Activated CD4-positive, alpha-beta T cell treated with anti-CD3 and anti-CD28 coated beads, Interleukin-2, amount 50 U/mL, for 24 hours (primary cell): ENCODE results near the gene MIGA2.
A peak's percentile ranks its signal among the peaks of the same experiment; 100 is the strongest.
"Not testable (repeated sequence)": the region's sequence is repeated elsewhere in the genome, so short reads cannot be mapped to it uniquely, and the experiment has no call there.

Experiments
- DNase-seq, 2 donors: peaks; one replicate each; pipeline ENCODE4 v3.0.0-alpha.2; 2020; ENCODE audit warnings: low read depth in 1 of 2, low spot score in 1 of 2

Gene MIGA2

DNA sequence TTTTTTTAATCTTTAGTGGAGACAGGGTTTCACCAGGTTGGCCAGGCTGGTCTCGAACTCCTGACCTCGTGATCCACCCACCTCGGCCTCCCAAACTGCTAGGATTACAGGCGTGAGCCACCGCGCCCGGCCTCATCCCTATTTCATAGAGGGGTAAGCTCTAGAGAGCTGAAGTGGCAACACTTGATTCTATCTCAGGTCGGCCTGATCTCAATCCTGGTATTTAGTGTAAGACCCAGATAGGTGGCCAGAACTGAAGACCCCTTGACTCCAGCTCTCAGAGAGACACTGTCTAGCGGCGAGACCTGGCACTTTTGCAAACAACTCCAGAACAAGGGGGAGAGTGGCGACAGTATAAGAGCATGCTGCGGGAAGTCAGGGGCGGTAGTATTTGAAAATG is 588 bp upstream of the MIGA2 start:
- DNase-seq = not testable (repeated sequence)

DNA sequence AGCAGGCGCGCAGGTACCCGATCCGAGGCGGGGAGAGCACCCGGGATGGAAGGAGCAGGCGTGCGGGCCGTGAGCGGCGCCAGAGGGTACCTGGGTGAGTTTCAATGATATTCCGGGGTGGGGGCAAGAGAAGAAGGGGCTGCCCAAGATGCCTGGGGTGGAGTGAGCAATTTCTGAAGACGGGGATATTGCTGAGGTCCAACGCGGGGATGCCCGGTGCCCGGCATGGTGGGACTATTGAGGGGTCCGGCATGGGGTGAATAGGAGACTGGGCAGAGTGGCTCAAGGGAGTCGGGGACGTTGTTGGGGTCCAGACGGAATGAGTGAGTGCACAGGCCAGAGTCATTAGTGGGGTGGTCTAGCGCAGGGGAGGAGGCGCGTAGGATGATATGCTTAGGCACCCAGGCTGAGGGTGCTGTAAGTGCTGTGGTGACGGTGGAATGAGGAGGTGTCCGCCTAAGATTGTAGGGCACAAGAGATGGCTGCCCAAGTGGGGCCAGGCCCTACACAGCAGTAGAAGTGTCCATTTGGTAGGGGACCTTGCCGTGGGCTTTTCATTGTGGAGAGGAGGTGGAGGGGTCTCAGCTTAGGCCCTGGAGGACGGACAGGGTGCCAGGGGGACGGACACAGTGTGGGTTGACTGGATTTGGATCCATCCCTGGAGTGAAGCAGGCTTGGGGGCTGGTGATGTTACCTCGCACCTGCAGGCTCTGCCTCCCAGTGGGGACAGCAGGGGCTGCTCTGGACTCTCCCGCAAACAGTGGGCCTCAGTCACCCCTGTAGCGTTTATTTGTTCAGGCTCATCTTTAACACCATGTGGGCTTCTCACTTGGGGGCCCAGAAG is 719 bp downstream of the MIGA2 start:
- DNase-seq = no peak

DNA sequence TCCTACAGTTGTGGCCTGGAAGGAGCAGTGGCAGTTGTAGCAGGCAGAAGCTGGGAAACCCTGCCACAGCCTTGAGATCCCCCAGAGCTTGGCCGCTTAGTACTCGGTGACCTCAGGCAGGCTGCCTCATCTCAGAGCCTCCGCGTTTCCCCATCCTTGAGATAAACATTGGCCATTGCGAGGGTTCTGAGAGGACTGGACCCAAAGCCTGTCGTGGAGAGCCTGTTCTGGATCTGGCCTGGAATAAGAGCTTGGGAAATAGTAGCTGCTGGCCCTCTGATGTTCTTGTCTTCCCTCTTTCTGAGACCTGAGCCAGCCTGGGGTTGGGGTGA is 1.3 kb downstream of the MIGA2 start:
- DNase-seq = no peak

DNA sequence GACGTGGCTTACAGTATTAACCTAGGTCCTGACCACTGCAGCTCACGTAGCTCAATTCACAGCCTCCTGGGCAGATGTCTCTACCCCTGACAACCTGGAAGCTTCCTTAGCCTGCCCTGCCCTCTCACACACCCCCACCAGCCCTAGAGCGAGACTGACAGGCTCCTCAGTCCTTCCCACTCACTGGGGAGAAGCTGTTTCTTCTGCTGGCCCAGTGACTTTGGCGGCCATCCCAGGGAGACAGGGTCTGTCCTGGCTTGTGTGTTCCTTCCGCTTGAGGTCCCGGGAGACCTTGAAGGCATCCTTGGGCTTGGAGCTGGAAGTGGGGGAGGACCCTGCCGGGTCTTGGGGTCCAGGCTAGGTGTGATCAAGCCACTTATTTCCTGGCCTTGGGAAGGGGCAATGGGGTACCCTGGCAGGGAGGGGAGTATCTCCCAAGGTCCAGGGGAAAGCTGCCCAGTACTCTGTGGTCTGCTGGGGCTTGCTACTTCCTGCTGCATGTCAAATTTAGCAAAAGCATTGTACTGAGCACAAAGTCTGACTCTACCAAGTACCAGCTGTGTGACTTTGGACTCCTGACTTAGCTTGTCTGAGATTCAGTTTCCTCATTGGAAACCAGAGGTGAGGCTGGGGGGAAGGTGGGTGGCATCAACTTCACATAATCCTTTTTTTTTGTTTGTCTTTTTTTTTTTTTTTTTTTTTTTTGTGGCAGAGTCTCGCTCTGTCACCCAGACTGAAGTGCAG is 1.9 kb downstream of the MIGA2 start:
- DNase-seq = no peak

DNA sequence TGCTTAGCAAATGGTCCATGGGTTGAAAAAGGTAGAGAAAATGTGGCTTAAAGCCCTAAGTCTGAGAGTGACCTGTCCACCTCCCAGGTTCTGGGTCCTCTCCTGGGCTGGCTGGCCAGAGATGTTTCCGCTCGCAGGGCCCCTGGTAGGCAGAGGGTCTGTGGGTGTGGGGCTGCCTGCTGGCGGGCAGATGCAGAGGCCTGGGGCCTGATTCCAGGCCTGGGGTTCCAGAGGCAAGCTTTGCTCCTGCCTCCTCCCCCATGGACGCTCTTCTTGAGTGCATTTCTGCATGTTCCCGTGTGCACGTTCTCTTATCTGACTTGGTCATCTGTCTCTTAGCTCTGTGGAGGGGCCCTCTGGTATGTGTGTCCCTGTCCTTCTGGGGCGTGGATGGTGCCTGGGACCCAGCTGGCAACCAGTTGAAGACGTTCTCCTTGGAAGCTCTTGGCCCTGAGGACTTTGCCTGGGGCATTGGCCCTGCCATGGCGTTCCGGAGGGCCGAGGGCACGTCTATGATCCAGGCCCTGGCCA is 3.8 kb downstream of the MIGA2 start:
- no peak for DNase-seq

DNA sequence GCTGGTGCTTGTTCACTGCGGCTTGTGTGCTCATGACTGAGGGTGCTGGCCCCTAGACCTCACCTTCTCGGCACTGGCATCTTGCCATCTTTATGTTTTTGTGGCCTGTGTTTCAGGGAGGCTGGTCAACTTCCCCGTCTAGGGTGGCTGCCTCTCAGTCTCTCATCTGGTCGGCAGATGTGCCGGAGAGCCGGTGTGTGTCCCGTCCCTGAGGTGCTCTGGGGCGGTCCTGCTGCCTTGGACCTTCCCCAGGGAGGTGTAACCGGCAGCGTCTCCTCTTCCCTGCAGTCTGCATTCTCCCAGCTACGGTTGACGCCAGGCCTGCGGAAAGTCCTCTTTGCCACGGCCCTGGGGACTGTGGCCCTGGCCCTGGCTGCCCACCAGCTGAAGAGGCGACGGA is 5.6 kb downstream of the MIGA2 start:
- no peak for DNase-seq

DNA sequence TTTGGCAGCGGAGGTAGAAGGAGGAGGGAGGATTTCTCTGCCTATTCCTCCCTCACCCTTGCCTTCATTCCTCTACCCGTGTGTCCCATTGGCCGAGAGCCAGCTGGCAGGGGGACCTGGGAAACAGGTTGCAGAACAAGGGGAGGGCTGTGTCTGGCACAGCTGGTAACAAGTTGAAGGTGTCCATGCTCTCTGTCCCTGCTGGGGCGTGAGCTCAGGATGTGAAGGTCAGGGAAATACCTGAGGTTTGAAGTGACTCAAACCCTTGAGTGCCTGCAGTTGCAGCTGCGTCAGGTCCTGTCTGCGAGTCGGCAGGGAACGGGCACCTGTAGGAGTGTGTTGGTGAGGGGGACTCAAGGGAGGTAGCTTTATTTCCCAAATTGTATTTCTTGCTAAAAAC is 16.2 kb downstream of the MIGA2 start:
- no peak for DNase-seq

DNA sequence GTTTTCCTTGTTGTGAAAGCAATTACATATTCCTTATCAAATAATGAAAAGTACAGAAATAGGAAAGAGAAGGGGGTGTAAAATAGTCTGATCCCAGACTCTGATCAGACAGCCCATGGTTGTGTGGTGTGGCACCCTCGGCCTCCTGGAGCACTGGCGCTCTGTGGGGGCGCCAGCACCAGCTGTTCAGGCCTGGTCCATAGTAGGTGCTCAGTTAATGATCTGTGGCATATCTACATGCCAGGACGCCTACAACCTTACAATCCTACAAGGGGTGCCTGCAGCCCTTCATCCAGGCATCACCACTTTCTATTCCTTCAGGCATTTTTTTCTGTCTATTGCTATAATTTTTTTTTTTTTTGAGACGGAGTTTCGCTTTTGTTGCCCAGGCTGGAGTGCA is 16.6 kb downstream of the MIGA2 start:
- DNase-seq = no peak

DNA sequence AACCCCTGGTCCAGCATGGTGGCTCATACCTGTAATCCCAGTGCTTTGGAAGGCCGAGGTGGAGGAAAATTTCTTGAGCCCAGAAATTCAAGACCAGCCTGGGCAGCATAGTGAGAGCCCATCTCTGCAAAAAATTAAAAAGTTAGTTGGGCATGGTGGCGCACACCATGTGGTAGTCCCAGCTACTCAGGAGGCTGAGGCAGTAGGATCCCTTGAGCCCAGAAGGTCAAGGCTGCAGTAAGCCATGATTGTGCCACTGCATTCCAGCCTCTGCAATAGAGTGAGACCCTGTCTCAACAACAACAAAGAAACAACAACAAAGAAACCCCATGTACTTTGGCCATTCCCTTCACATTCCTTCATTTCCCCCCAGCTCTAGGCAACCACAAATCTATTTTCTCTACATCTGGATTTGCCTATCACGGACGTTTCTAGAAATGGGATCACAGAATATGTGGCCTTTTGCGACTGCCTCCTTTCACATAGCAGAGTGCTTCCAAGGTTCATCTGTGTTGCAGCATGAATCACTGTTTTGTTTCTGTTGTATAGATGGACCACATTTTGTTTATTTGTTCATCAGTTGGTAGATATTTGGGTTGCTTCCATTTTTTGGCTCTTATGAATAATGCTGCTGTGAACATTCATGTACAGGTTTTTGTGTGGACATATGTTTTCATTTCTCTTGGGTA is 17.9 kb downstream of the MIGA2 start:
- no peak for DNase-seq

DNA sequence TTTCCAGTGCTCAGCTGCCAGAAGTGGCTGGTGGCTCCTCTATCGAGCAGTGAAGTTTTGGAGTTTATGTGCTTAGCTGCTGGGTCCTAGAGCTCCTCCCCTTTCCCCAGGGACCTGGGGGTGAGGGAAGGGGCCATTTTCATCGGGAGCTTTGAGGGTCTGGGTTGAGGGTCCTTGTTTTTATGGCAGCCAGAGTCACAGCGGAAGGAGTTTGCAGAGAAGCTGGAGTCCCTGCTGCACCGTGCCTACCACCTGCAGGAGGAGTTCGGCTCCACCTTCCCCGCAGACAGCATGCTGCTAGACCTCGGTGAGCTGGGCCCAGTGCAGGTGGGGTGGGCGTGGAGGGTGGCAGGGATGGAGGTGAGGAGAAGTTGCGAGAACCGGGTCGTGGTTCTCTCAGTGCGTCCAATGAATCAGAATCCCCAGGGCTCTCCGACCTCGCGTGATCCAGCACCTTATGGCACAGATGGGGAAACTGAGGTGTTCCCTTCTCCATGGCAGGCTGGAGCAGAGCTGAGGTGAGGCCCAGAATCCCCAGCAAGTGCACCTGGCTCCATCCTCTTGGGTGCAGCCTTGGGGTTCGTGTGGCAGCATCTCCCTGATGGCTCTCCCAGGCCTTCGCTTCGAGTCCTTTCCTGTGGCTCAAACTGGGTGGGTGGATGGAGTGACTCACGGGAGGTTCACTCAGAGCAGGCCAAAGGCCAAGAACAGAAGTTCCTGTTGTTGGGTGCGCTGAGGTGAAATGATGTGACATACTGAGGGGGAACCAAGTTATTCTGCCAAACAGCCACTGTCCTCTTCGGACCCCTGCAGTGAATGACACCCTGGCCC is 22.8 kb downstream of the MIGA2 start:
- DNase-seq = no peak

DNA sequence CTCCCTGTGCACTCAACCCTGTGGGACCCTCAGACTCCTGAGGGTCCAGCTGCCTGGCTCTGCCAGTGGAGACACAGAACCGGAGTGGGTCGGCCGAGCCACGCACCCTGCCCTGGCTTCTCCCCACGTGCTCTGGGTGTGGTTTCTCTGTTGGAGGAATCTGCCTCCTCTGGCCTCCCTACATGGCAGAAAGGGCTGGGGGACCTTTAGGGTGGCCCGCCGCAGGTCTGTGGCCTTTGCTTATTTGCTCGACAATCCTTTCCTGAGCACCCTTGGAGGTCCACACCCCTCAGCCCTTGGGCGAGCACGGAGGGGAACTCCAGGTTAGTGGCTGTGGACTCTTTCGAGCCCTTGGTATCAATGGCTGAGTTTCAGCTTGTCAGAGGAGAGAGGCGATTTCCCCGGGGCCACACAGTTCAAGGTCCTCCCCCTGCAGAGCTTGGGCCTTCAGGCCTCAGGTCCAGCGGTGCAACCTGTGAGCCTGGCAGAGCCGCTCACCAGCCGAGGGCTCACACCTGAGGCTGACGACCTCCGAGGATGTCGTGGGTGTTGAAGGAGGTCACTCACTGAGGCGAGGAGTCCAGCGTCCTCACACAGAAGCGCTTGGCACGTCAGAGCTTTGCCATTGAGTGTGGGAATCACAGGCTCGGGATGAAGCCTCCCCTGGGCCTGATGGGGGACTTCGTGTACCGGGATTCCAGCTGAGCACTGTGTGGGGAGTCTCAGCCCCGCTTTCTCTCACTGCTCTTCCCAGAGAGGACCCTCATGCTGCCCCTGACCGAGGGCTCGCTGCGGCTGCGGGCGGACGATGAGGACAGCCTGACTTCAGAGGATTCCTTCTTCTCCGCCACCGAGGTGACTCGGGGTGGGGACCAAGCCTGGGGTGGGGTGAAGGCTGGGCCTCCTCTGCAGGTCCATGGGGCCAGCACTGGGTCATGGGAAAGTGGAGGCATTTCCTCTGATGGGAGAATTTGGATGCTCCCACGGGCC is 23.7 kb downstream of the MIGA2 start:
- no peak for DNase-seq

DNA sequence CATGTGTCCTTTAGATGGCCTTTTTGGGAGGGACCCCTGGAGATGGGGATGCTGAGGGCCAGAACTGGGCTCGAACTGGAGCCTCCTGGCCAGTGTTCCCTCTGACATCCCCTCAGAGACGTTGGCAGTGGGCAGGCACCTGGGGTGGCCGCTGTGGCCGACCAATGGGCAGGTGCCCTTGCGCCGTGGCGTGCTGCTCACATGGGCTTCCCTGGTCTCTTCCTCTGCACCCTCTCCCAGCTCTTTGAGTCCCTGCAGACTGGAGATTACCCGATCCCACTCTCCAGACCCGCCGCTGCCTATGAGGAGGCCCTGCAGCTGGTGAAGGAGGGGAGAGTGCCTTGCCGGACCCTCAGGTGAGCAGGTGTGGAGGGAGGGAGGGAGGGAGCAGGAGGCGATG is 24.6 kb downstream of the MIGA2 start:
- DNase-seq = no peak

DNA sequence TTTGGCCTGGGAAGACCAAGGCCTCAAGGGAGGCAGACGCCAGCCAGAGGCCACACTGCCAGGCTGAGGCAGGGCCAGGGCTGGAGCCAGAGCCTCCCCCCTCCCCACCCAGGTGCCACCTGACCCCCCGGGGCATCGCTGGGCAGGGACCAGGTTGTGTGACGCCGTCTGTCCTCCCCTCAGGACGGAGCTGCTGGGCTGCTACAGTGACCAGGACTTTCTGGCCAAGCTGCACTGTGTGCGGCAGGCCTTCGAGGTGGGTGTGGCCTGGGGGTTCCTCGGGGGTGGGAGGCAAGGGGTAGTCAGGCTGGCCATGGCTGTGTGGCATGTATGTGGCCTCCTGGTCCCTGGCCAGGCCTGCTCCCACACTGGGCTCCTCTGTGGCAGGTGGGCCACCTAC is 26.6 kb downstream of the MIGA2 start:
- no peak for DNase-seq

DNA sequence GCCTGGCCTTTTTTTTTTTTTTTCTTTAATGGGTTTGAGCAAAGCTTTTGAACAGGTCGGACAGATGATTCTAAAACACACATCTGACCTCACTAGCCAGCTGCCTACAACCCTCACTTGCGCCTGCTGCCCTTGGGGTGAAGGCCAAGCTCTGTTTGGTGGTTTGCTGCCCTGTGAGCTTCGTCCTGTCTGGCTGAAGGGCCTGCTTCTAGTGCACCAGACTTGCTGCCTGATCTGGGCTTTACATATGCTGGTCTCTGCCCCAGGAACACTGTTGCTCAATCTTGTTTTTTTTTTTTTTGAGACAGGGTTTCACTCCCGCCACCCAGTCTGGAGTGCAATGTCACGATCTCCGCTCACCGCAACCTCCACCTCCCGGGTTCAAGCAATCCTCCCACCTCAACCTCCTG is 28.1 kb downstream of the MIGA2 start:
- DNase-seq = no peak

DNA sequence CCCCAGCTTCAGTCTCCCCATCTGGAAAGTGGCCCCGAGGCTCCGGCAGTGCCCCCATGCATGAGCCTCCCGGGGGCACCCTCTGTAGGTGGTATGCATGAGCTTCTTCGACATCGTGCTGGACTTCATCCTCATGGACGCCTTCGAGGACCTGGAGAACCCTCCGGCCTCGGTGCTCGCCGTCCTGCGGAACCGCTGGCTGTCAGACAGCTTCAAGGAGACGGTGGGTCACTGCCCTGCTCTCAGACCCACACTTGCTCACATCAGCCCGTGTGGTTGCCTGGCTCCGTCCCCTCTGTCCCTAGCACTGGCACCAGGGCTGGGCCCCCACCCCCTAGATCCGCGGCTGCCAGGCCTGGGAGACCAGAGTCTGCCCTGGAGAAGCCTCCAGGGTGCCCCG is 31.7 kb downstream of the MIGA2 start:
- DNase-seq = no peak

DNA sequence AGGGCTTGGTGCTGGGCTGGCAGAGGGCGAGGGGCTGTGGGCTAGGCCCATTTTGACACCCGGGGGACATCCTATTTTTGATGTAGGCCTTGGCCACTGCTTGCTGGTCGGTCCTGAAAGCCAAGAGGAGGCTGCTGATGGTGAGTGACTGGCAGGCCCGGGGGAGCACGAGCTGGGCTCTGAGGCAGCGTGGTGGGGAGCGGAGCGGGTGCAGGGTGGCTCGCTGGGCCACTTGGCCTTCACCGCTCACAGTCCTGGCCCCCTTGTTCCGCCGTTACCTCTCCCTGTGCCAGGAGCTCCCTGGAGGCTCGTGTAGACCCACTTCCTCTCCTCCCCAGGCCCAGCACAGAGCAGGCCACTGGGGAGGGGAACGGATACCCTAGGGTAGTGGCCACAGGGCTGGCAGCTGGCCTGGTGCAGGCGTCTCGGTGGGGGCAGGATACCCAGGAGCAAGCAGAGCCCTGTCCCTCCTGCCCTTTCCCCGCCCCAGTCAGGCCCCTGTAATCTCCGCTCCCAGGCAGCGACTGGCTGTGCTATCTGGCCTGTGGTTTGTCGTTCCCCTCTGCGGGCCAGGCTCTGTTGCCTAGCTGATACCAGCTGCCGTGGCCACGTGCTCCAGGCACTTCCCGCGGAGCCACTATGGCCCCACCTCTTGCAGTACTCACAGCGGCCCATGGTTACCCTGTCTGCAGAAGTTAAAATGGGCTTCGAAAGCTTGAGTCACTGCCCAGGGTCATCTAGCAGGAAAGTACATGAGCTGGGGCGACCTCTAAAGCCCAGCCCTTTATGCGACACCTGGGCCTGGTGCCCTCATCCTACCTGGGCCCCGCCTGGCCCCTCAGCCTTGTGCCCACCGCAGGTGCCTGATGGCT is 32.8 kb downstream of the MIGA2 start:
- DNase-seq = peak; percentile 7 to 27

DNA sequence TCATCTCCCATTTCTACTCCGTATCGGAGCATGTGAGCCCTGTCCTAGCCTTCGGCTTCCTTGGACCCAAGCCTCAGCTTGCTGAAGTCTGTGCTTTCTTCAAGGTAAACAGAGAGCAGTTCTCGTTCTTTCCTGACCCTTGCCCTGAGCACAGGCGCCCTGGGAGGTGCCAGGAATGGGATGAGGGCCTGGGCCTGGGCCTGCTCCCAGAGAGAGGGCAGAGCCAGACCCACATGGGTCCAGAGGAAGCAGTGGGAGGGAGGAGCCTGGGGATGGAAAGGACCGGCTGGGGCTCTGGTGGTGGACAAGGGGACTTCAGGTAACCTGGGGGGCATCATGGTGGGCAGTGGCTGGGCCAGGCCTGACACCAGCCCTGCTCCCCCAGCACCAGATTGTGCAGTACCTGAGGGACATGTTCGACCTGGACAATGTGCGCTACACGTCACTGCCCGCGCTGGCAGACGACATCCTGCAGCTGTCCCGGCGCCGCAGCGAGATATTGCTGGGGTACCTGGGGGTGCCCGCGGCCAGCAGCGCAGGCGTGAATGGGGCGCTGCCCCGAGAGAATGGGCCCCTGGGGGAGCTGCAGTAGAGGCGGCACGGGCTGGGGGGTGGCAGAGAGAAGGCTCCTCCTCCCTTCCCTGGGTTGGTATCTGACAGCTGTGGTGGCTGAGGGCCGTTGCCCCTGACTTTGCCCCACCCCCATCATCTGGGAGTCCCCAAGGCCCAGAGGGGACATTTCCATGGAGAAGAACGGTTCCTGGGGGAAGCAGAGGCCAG is 33.6 kb downstream of the MIGA2 start:
- no peak for DNase-seq
